HCT116 (cell line): ENCODE results near the gene IDUA. TPM values are rescaled to one million over a fixed set of nuclear protein-coding genes. Genes with fewer than 3 reads are reported as not detected.

Experiments used
- ATAC-seq: fragments of 200-7000 bp; cut with Tn5 transposase; 2 replicates; pipeline ENCODE4 v1.9.1; 2020; ENCODE audit warnings: mild to moderate bottlenecking, moderate library complexity
- BruUV-seq: library from RNA; stranded (reverse); fragments of 400-500 nt; replicated peaks from 2 replicates; lab custom pipeline; 2021; lab: Mats Ljungman, UMichigan
- CTCF ChIA-PET: fragments of 300-600 bp; sonication (Branson Sonifier 250); formaldehyde crosslinking; loops from one replicate; lab custom pipeline; 2021; ENCODE audit warnings: antibody characterized with exemption; lab: Charles Lee
- POLR2A ChIA-PET: fragments of 300-600, 350-600 bp; sonication (Branson Sonifier 250); formaldehyde crosslinking; loops from one replicate; lab custom pipeline; 2021; ENCODE audit warnings: antibody characterized with exemption; lab: Charles Lee
- RAD21 ChIA-PET, 2 experiments: fragments of 300-600 bp; sonication (Branson Sonifier 250); formaldehyde crosslinking; loops; one replicate each; lab custom pipeline; 2023; ENCODE audit warnings: low total read pairs in 2 of 2; ENCODE audit not compliant: uncharacterized antibody in 2 of 2, unreplicated experiment in 2 of 2, low non-redundant PET in 1 of 2; lab: Charles Lee
- DNase-seq: peaks from one replicate; pipeline ENCODE4 v3.0.0-alpha.2; 2010; ENCODE audit warnings: low read depth, low spot score
- H2AFZ ChIP-seq: fragments of 200-600 bp; shearing (Covaris generic), sonication (generic); 2 replicates; pipeline ENCODE4 v1.6.1; 2017; ENCODE audit warnings: low read depth, mixed run types, mixed read lengths, antibody characterized with exemption, low read length; ENCODE audit not compliant: poor library complexity, severe bottlenecking
- H3K27ac ChIP-seq: 2 replicates; pipeline ENCODE4 v1.5.1; 2012; ENCODE audit warnings: low read depth, low read length
- H3K27me3 ChIP-seq: fragments of 200-600 bp; sonication (generic); 2 replicates; pipeline ENCODE4 v1.6.1; 2016; ENCODE audit warnings: mixed run types, low read length, mixed read lengths; ENCODE audit not compliant: insufficient read depth
- H3K36me3 ChIP-seq, 2 experiments: fragments of 200-500 bp in 1 of 2; fragments of 200-600 bp in 1 of 2; sonication (Bioruptor generic) in 1 of 2; sonication (generic) in 1 of 2; 2 replicates each; pipeline versions ENCODE4 v1.5.1 to v1.6.1; 2014 to 2016; ENCODE audit warnings: low read length in 2 of 2, inconsistent platforms in 1 of 2, mixed read lengths in 1 of 2, mixed run types in 1 of 2; ENCODE audit not compliant: insufficient read depth in 2 of 2, control insufficient read depth in 1 of 2
- H3K4me1 ChIP-seq, 2 experiments: fragments of 200-600 bp in 1 of 2; sonication (generic) in 1 of 2; 2 replicates each; pipeline versions ENCODE4 v1.5.1 to v1.6.1; 2012 to 2017; ENCODE audit warnings: low read length in 2 of 2, inconsistent platforms in 1 of 2, mild to moderate bottlenecking in 1 of 2, mixed read lengths in 1 of 2, mixed run types in 1 of 2, moderate library complexity in 1 of 2; ENCODE audit not compliant: insufficient read depth in 2 of 2, control insufficient read depth in 1 of 2
- H3K4me2 ChIP-seq: fragments of 200-600 bp; sonication (generic); 2 replicates; pipeline ENCODE4 v1.6.1; 2017; ENCODE audit warnings: mixed run types, low read length, mixed read lengths
- H3K4me3 ChIP-seq, 2 experiments: fragments of 200-600 bp in 1 of 2; sonication (generic) in 1 of 2; replicated peaks in 1 of 2; 2 replicates each; pipeline ENCODE4 v1.5.1; 2011 to 2016; ENCODE audit warnings: low read length in 2 of 2, control low read depth in 1 of 2, low read depth in 1 of 2, mild to moderate bottlenecking in 1 of 2, mixed read lengths in 1 of 2, mixed run types in 1 of 2
- H3K79me2 ChIP-seq: fragments of 200-600 bp; sonication (generic); 2 replicates; pipeline ENCODE4 v1.6.1; 2017; ENCODE audit warnings: mild to moderate bottlenecking, mixed run types, low read length, moderate library complexity, mixed read lengths; ENCODE audit not compliant: insufficient read depth
- H3K9ac ChIP-seq: fragments of 200-600 bp; sonication (generic); 2 replicates; pipeline ENCODE4 v1.6.1; 2016; ENCODE audit warnings: low read length, mixed read lengths
- H3K9me2 ChIP-seq: fragments of 200-600 bp; sonication (generic), shearing (Covaris generic); 2 replicates; pipeline ENCODE4 v1.6.1; 2017; ENCODE audit warnings: mixed run types, mild to moderate bottlenecking, moderate library complexity; ENCODE audit not compliant: insufficient read depth
- H3K9me3 ChIP-seq, 2 experiments: fragments of 200-500 bp in 1 of 2; fragments of 200-600 bp in 1 of 2; sonication (Bioruptor generic) in 1 of 2; sonication (generic) in 1 of 2; 2 replicates each; pipeline ENCODE4 v1.6.1; 2014 to 2017; ENCODE audit warnings: low read length in 2 of 2, mixed read lengths in 2 of 2, inconsistent platforms in 1 of 2, low read depth in 1 of 2, mild to moderate bottlenecking in 1 of 2, mixed run types in 1 of 2, moderate library complexity in 1 of 2; ENCODE audit not compliant: control insufficient read depth in 1 of 2, insufficient read depth in 1 of 2
- H4K20me1 ChIP-seq: fragments of 200-600 bp; sonication (generic), shearing (Covaris generic); 2 replicates; pipeline ENCODE4 v1.6.1; 2017; ENCODE audit warnings: mixed run types, mild to moderate bottlenecking, moderate library complexity; ENCODE audit not compliant: insufficient read depth
- CBX3 ChIP-seq: IDR thresholded peaks from 2 replicates; pipeline ENCODE4 v1.6.1; 2012; ENCODE audit warnings: low read depth
- EGR1 ChIP-seq: IDR thresholded peaks from 2 replicates; pipeline ENCODE4 v1.6.1; 2012; ENCODE audit warnings: low read depth
- ELF1 ChIP-seq: IDR thresholded peaks from 2 replicates; pipeline ENCODE4 v1.6.1; 2012; ENCODE audit warnings: low read depth, borderline replicate concordance
- EZH2phosphoT487 ChIP-seq: fragments of 200-600 bp; IDR thresholded peaks from 2 replicates; pipeline ENCODE4 v1.6.1; 2018; ENCODE audit warnings: antibody characterized with exemption, borderline replicate concordance
- FOSL1 ChIP-seq: IDR thresholded peaks from 2 replicates; pipeline ENCODE4 v1.6.1; 2012; ENCODE audit warnings: low read depth
- POLR2A ChIP-seq: IDR thresholded peaks from 2 replicates; pipeline ENCODE4 v1.7.0; 2011; ENCODE audit warnings: borderline replicate concordance; ENCODE audit not compliant: insufficient read depth, insufficient read length; ENCODE audit errors: extremely low read depth
- RAD21 ChIP-seq: IDR thresholded peaks from 2 replicates; pipeline ENCODE4 v1.6.1; 2012; ENCODE audit warnings: low read depth, mild to moderate bottlenecking
- SIN3A ChIP-seq: IDR thresholded peaks from 2 replicates; pipeline ENCODE4 v1.6.1; 2012; ENCODE audit warnings: low read depth
- SRF ChIP-seq: IDR thresholded peaks from 2 replicates; pipeline ENCODE4 v1.6.1; 2012; ENCODE audit warnings: low read depth
- TCF7L2 ChIP-seq: IDR thresholded peaks from 2 replicates; pipeline ENCODE4 v1.7.0; 2011; ENCODE audit warnings: borderline replicate concordance, inconsistent platforms; ENCODE audit not compliant: insufficient read depth, insufficient read length; ENCODE audit errors: extremely low read depth
- ZNF274 ChIP-seq: fragments of 200-500 bp; sonication (Bioruptor generic); IDR thresholded peaks from 2 replicates; pipeline ENCODE4 v1.6.1; 2014; ENCODE audit warnings: mild to moderate bottlenecking, low read depth, low read length, inconsistent platforms
- intact Hi-C: fragments of 100-400 bp; cut with micrococcal nuclease; formaldehyde crosslinking; loops from 2 replicates; pipeline ENCODE4 v1.10.0; 2022
- total RNA-seq: library from RNA; stranded (reverse); gene quantifications from one replicate; pipeline ENCODE4 v1.2.1, GENCODE V29; 2021; ENCODE audit not compliant: unreplicated experiment
- TF ChIP-seq, protein P1 (sequence below): IDR thresholded peaks from 2 replicates; pipeline ENCODE4 v1.6.1; 2012; ENCODE audit warnings: low read depth
- TF ChIP-seq, protein P2 (sequence below): IDR thresholded peaks from 2 replicates; pipeline ENCODE4 v1.6.1; 2012

IDUA gene
- total RNA-seq, 1 experiment from 2014 or later: 28.2 TPM

DNA sequence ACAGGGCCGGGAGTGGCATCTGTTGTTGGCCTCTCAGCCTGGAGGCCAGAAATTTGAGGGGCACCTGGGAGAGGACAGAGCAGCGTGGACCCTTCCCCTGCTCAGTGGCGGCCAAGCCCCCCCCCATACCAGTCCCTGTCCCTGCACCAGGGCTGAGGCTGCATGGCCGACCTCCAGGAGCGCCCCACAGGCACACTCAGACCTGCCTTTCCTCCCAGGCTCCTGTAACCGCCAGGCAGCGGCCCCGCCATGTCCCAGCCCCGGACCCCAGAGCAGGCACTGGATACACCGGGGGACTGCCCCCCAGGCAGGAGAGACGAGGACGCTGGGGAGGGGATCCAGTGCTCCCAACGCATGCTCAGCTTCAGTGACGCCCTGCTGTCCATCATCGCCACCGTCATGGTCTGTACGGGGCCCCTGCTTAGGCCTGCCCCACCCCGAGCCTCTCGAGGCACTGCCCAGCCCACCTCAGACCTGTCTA lies 39.3 kb upstream of the IDUA start:
- intact Hi-C loops: no loop called here
- ChIA-PET CTCF (no interaction called here), RAD21 (no interaction called here), POLR2A (no interaction called here)
- Histone ChIP-seq H2AFZ (no peak overlapping the region), H3K4me1 (no peaks in the 10 kb centered on the region), H3K27ac (no peak overlapping the region), H3K79me2 (no peaks in the 10 kb centered on the region), H4K20me1 (no peaks in the 10 kb centered on the region), H3K9me3 (no peaks in the 10 kb centered on the region), H3K4me2 (no peak overlapping the region), H3K9ac (no peak overlapping the region), H3K9me2 (no peaks in the 10 kb centered on the region), H3K4me3 (no peak overlapping the region), H3K27me3 (no peaks in the 10 kb centered on the region), H3K36me3 (no peaks in the 10 kb centered on the region)
- DNase-seq (no peak), ATAC-seq (no peak)
- no peak for TF ChIP-seq SIN3A
- TF ChIP-seq POLR2A: no peak
- no peak for TF ChIP-seq FOSL1
- TF ChIP-seq TCF7L2: no peak
- no peak for TF ChIP-seq SRF
- TF ChIP-seq RAD21: no peak
- TF ChIP-seq, protein P1, sequence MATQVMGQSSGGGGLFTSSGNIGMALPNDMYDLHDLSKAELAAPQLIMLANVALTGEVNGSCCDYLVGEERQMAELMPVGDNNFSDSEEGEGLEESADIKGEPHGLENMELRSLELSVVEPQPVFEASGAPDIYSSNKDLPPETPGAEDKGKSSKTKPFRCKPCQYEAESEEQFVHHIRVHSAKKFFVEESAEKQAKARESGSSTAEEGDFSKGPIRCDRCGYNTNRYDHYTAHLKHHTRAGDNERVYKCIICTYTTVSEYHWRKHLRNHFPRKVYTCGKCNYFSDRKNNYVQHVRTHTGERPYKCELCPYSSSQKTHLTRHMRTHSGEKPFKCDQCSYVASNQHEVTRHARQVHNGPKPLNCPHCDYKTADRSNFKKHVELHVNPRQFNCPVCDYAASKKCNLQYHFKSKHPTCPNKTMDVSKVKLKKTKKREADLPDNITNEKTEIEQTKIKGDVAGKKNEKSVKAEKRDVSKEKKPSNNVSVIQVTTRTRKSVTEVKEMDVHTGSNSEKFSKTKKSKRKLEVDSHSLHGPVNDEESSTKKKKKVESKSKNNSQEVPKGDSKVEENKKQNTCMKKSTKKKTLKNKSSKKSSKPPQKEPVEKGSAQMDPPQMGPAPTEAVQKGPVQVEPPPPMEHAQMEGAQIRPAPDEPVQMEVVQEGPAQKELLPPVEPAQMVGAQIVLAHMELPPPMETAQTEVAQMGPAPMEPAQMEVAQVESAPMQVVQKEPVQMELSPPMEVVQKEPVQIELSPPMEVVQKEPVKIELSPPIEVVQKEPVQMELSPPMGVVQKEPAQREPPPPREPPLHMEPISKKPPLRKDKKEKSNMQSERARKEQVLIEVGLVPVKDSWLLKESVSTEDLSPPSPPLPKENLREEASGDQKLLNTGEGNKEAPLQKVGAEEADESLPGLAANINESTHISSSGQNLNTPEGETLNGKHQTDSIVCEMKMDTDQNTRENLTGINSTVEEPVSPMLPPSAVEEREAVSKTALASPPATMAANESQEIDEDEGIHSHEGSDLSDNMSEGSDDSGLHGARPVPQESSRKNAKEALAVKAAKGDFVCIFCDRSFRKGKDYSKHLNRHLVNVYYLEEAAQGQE: no peak
- TF ChIP-seq ZNF274: no peak
- TF ChIP-seq, protein P2, sequence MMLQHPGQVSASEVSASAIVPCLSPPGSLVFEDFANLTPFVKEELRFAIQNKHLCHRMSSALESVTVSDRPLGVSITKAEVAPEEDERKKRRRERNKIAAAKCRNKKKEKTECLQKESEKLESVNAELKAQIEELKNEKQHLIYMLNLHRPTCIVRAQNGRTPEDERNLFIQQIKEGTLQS: no peak
- no peak for TF ChIP-seq CBX3
- no peak for TF ChIP-seq EGR1
- no peak for TF ChIP-seq ELF1
- TF ChIP-seq EZH2phosphoT487: no peak
- BruUV-seq: no TSS peak
